ENCODE measurements around the gene SPG7. TPM values are rescaled to one million over a fixed set of nuclear protein-coding genes. Genes with fewer than 3 reads are reported as not detected.

The SPG7 gene
- total RNA-seq, 1 experiment from 2014 or later, result 141 TPM

- no peak for TF ChIP-seq EMX1 (CRISPR knock-in tag; IDR thresholded peaks at IDR 0.05)
- no peak for TF ChIP-seq JUN (CRISPR knock-in tag; IDR thresholded peaks at IDR 0.05)
- peak; percentile 85 for TF ChIP-seq ZNF121 (CRISPR knock-in tag; IDR thresholded peaks at IDR 0.05)
- TF ChIP-seq NFATC4 (CRISPR knock-in tag; IDR thresholded peaks at IDR 0.05), result no peak
- TF ChIP-seq, protein P1, sequence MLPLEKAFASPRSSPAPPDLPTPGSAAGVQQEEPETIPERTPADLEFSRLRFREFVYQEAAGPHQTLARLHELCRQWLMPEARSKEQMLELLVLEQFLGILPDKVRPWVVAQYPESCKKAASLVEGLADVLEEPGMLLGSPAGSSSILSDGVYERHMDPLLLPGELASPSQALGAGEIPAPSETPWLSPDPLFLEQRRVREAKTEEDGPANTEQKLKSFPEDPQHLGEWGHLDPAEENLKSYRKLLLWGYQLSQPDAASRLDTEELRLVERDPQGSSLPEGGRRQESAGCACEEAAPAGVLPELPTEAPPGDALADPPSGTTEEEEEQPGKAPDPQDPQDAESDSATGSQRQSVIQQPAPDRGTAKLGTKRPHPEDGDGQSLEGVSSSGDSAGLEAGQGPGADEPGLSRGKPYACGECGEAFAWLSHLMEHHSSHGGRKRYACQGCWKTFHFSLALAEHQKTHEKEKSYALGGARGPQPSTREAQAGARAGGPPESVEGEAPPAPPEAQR (CRISPR knock-in tag; IDR thresholded peaks at IDR 0.05), result no peak
- no peak for TF ChIP-seq ESRRA (CRISPR knock-in tag; IDR thresholded peaks at IDR 0.05; ENCODE audit: borderline replicate concordance)
- Mint-ChIP-seq H3K4me3 (no peak overlapping the region), H3K36me3 (no peaks in the 10 kb centered on the region), H3K4me1 (peaks cover 72% of the 10 kb centered on the region), H3K9me3 (peaks cover 3% of the 10 kb centered on the region; the same call in 1 of the 2 replicates), H3K27me3 (ENCODE audit: low read depth) (no peaks in the 10 kb centered on the region), H3K27ac (peak overlapping the region; percentile 69)
- DNase-seq (ENCODE audit: low spot score) (no peak), ATAC-seq (peak; percentile 30)
- ChIA-PET CTCF (no interaction called here), POLR2A (no interaction called here)
These were observed 31.8 kb upstream of the SPG7 start for GRCh38 chr16:89476379-89476778.

DNA sequence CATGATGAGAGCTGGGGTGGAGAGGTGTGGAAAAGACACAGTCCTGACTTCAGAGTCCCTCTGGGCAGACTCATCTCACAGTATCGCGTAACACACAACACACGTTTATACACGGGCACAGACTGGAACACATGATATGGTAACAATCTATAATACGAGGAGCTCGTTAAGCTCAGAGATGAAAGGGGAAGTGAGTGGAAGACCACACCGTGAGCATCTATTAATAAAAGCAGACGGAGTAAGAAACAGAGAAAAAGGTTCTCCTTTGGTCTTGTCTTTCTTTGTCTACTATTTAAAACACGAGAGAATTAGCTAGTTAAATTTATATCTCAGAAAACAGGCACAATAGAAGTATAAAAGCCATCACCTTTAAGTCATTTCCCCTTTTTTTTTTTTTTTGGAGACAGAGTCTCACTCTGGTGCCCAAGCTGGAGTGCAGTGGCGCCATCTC, 31.4 kb upstream of the SPG7 start:
- Mint-ChIP-seq H3K4me1 (peaks cover 74% of the 10 kb centered on the region), H3K9me3 (peaks cover 3% of the 10 kb centered on the region; the same call in 1 of the 2 replicates), H3K4me3 (no peak overlapping the region), H3K36me3 (no peaks in the 10 kb centered on the region), H3K27me3 (ENCODE audit: low read depth) (no peaks in the 10 kb centered on the region), H3K27ac (peak overlapping the region; percentile 69)
- ChIA-PET POLR2A (no interaction called here), CTCF (no interaction called here)
- ATAC-seq (no peak), DNase-seq (ENCODE audit: low spot score) (no peak)
- TF ChIP-seq, protein P2, sequence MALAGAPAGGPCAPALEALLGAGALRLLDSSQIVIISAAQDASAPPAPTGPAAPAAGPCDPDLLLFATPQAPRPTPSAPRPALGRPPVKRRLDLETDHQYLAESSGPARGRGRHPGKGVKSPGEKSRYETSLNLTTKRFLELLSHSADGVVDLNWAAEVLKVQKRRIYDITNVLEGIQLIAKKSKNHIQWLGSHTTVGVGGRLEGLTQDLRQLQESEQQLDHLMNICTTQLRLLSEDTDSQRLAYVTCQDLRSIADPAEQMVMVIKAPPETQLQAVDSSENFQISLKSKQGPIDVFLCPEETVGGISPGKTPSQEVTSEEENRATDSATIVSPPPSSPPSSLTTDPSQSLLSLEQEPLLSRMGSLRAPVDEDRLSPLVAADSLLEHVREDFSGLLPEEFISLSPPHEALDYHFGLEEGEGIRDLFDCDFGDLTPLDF (CRISPR knock-in tag; IDR thresholded peaks at IDR 0.05), result no peak
- TF ChIP-seq ZNF416 (CRISPR knock-in tag; IDR thresholded peaks at IDR 0.05), result no peak
- no peak for TF ChIP-seq OVOL2 (CRISPR knock-in tag; IDR thresholded peaks at IDR 0.05; ENCODE audit: borderline replicate concordance)
- no peak for TF ChIP-seq ZNF425 (CRISPR knock-in tag; conservative IDR thresholded peaks at IDR 0.05)
- TF ChIP-seq NR3C1 (CRISPR knock-in tag; conservative IDR thresholded peaks at IDR 0.05; ENCODE audit: low read depth), result no peak
- no peak for TF ChIP-seq KAT7 (CRISPR knock-in tag; IDR thresholded peaks at IDR 0.05; ENCODE audit: borderline replicate concordance)
- no peak for TF ChIP-seq IRF1 (CRISPR knock-in tag; IDR thresholded peaks at IDR 0.05)
- TF ChIP-seq, protein P3, sequence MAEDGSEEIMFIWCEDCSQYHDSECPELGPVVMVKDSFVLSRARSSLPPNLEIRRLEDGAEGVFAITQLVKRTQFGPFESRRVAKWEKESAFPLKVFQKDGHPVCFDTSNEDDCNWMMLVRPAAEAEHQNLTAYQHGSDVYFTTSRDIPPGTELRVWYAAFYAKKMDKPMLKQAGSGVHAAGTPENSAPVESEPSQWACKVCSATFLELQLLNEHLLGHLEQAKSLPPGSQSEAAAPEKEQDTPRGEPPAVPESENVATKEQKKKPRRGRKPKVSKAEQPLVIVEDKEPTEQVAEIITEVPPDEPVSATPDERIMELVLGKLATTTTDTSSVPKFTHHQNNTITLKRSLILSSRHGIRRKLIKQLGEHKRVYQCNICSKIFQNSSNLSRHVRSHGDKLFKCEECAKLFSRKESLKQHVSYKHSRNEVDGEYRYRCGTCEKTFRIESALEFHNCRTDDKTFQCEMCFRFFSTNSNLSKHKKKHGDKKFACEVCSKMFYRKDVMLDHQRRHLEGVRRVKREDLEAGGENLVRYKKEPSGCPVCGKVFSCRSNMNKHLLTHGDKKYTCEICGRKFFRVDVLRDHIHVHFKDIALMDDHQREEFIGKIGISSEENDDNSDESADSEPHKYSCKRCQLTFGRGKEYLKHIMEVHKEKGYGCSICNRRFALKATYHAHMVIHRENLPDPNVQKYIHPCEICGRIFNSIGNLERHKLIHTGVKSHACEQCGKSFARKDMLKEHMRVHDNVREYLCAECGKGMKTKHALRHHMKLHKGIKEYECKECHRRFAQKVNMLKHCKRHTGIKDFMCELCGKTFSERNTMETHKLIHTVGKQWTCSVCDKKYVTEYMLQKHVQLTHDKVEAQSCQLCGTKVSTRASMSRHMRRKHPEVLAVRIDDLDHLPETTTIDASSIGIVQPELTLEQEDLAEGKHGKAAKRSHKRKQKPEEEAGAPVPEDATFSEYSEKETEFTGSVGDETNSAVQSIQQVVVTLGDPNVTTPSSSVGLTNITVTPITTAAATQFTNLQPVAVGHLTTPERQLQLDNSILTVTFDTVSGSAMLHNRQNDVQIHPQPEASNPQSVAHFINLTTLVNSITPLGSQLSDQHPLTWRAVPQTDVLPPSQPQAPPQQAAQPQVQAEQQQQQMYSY (CRISPR knock-in tag; IDR thresholded peaks at IDR 0.05), result no peak
- TF ChIP-seq PRRX2 (CRISPR knock-in tag; IDR thresholded peaks at IDR 0.05), result no peak
- no peak for TF ChIP-seq ELF4 (CRISPR knock-in tag; IDR thresholded peaks at IDR 0.05; ENCODE audit: low read depth)
- TF ChIP-seq, protein P4, sequence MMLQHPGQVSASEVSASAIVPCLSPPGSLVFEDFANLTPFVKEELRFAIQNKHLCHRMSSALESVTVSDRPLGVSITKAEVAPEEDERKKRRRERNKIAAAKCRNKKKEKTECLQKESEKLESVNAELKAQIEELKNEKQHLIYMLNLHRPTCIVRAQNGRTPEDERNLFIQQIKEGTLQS (CRISPR knock-in tag; conservative IDR thresholded peaks at IDR 0.05), result no peak

Measured in WTC11 (cell line).